Activated CD4-positive, CD25-positive, alpha-beta regulatory T cell treated with anti-CD3 and anti-CD28 coated beads, Interleukin-2, amount 50 U/mL, for 24 hours (primary cell): ENCODE data around the gene ZC3H18.

Experiments
- ATAC-seq, 2 donors: fragments of 150-1000 bp; cut with Tn5 transposase; one replicate each; pipeline ENCODE4 v1.10.0; 2021; ENCODE audit warnings: mild to moderate bottlenecking in 1 of 2, moderate library complexity in 1 of 2

The ZC3H18 gene

GRCh38 chr16:88584676-88585075 lies 14.5 kb downstream of the ZC3H18 start:
- ATAC-seq: no peak

- ATAC-seq: no peak
Observed at GRCh38 chr16:88585269-88585668, 15.1 kb downstream of the ZC3H18 start.

- ATAC-seq: no peak
Observed at GRCh38 chr16:88585927-88586581, 15.9 kb downstream of the ZC3H18 start.

GRCh38 chr16:88588148-88588547 lies 17.9 kb downstream of the ZC3H18 start:
- no peak for ATAC-seq

- ATAC-seq: peak; percentile 72 to 73
Observed at GRCh38 chr16:88588754-88589153, 18.6 kb downstream of the ZC3H18 start.

- ATAC-seq: peak; percentile 52 to 54
Observed at GRCh38 chr16:88589441-88589840, 19.2 kb downstream of the ZC3H18 start.

GRCh38 chr16:88591577-88592021 lies 21.4 kb downstream of the ZC3H18 start:
- peak; percentile 58 to 67 for ATAC-seq

- no peak for ATAC-seq
Observed at GRCh38 chr16:88593061-88593460, 22.9 kb downstream of the ZC3H18 start.

- ATAC-seq: no peak
Observed at GRCh38 chr16:88593489-88593888, 23.3 kb downstream of the ZC3H18 start.

- ATAC-seq: no peak
Observed at GRCh38 chr16:88593910-88594309, 23.7 kb downstream of the ZC3H18 start.

- no peak for ATAC-seq
Observed at GRCh38 chr16:88595101-88595500, 24.9 kb downstream of the ZC3H18 start.

- ATAC-seq: no peak
Observed at GRCh38 chr16:88595921-88596320, 25.7 kb downstream of the ZC3H18 start.

- no peak for ATAC-seq
Observed at GRCh38 chr16:88596483-88596882, 26.3 kb downstream of the ZC3H18 start.

GRCh38 chr16:88597856-88598491 lies 27.8 kb downstream of the ZC3H18 start:
- ATAC-seq: no peak

GRCh38 chr16:88599092-88599733 lies 29.0 kb downstream of the ZC3H18 start:
- no peak for ATAC-seq

GRCh38 chr16:88599825-88600538 lies 29.8 kb downstream of the ZC3H18 start:
- no peak for ATAC-seq

- no peak for ATAC-seq
Observed at GRCh38 chr16:88600539-88600896, 30.3 kb downstream of the ZC3H18 start.

GRCh38 chr16:88601313-88602036 lies 31.3 kb downstream of the ZC3H18 start:
- no peak for ATAC-seq

- no peak for ATAC-seq
Observed at GRCh38 chr16:88602091-88602490, 31.9 kb downstream of the ZC3H18 start.

GRCh38 chr16:88605186-88606147 lies 35.3 kb downstream of the ZC3H18 start:
- no peak for ATAC-seq

- ATAC-seq: no peak
Observed at GRCh38 chr16:88606148-88606757, 36.0 kb downstream of the ZC3H18 start.
